Stomach (tissue), 4 donors: ENCODE data around the gene IFI27.

Experiments
- CTCF ChIP-seq, 7 experiments: fragments of 450-650 bp in 4 of 7; fragments of 200-600 bp in 3 of 7; sonication (generic) in 3 of 7; IDR thresholded peaks; one replicate each; pipeline ENCODE4 v1.5.1; 2016 to 2019; ENCODE audit warnings: antibody characterized with exemption in 7 of 7, control low read depth in 2 of 7, mild to moderate bottlenecking in 1 of 7
- EP300 ChIP-seq: sonication (generic); formaldehyde crosslinking; IDR thresholded peaks from one replicate; pipeline ENCODE4 v1.6.1; 2017; ENCODE audit warnings: antibody characterized with exemption

DNA sequence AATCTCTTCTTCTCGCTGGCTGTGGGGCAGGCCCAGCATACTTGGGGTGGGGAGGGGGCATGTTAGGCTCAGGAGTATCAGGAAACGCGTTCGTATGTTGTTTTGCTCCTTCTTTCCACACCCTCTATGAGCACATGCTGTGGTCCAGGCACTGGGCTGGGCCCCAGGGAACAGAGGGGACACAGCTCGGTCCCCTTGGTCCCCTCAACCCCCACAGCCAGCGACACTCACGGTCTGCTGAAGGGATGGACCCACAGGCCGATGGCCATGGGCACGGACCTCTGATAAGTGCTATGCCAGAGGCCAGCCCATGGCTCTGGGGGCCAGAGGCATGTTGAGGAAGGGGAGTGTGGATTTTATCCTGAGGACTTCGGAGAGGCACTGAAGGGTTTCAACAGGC, 6.2 kb downstream of the IFI27 start:
- TF ChIP-seq CTCF (IDR thresholded peaks at IDR 0.05): no peak
- TF ChIP-seq EP300: no peak
